Lung (tissue), 10 donors: Measurements from ENCODE around the gene OR4C5. TPM values are rescaled to one million over a fixed set of nuclear protein-coding genes. Genes with fewer than 3 reads are reported as not detected.
"Not testable (repeated sequence)": the region's sequence is repeated elsewhere in the genome, so short reads cannot be mapped to it uniquely, and the experiment has no call there.

ENCODE experiments used
- ATAC-seq: fragments of 200-7000 bp; cut with Tn5 transposase; one replicate; pipeline ENCODE4 v1.9.1; 2020; ENCODE audit warnings: moderate number of reproducible peaks; ENCODE audit not compliant: insufficient read depth, low FRiP score
- DNase-seq, 3 donors: peaks; one replicate each; pipeline ENCODE4 v3.0.0-alpha.2; 2013 to 2017
- H3K27ac ChIP-seq, 2 donors: one replicate each; pipeline ENCODE4 v1.5.1; 2013; ENCODE audit warnings: mild to moderate bottlenecking in 2 of 2, moderate library complexity in 2 of 2, control low read depth in 1 of 2, inconsistent platforms in 1 of 2, low read depth in 1 of 2, low read length in 1 of 2
- H3K27me3 ChIP-seq, 3 donors: one replicate each; pipeline ENCODE4 v1.5.1; 2013; ENCODE audit warnings: low read length in 2 of 3; ENCODE audit not compliant: control insufficient read depth in 3 of 3, insufficient read depth in 3 of 3
- H3K36me3 ChIP-seq, 4 donors: one replicate each; pipeline ENCODE4 v1.5.1; 2013; ENCODE audit warnings: low read length in 4 of 4, mild to moderate bottlenecking in 1 of 4, moderate library complexity in 1 of 4; ENCODE audit not compliant: control insufficient read depth in 4 of 4, insufficient read depth in 4 of 4
- H3K4me1 ChIP-seq, 5 donors: one replicate each; pipeline ENCODE4 v1.5.1; 2013; ENCODE audit warnings: low read length in 5 of 5, mild to moderate bottlenecking in 2 of 5, moderate library complexity in 1 of 5; ENCODE audit not compliant: control insufficient read depth in 5 of 5, insufficient read depth in 5 of 5
- H3K4me3 ChIP-seq: one replicate; pipeline ENCODE4 v1.5.1; 2013; ENCODE audit warnings: mild to moderate bottlenecking, control low read depth, moderate library complexity
- H3K9ac ChIP-seq, 2 donors: one replicate each; pipeline ENCODE4 v1.5.1; 2013; ENCODE audit warnings: low read length in 2 of 2, control low read depth in 1 of 2; ENCODE audit not compliant: insufficient read depth in 1 of 2
- H3K9me3 ChIP-seq, 4 donors: one replicate each; pipeline ENCODE4 v1.5.1; 2013; ENCODE audit warnings: low read length in 3 of 4, mild to moderate bottlenecking in 1 of 4, moderate library complexity in 1 of 4; ENCODE audit not compliant: control insufficient read depth in 4 of 4, insufficient read depth in 3 of 4
- WGBS, 2 donors: extraction: QIAGEN DNeasy Blood & Tissue Kit; methylation state at CpG; one replicate each; pipeline ENCODE4 v1.1.7; 2013; 5-methylcytosine and 5-hydroxymethylcytosine counted together
- polyA plus RNA-seq, 2 donors: library from polyadenylated mRNA; stranded (reverse); fragments of 200-250 nt; gene quantifications; one replicate each; pipeline ENCODE4 v1.2.1, GENCODE V29; 2013
- total RNA-seq, 2 donors: library from RNA; depleted of rRNA in 1 of 2; stranded (reverse); fragments of >200 nt in 1 of 2; gene quantifications; one replicate each; pipeline ENCODE4 v1.2.1, GENCODE V29; 2014 to 2021
- donor health status: Bipolar disorder and iron deficiency.
- donor health status: healthy.
- donor health status: DM: yes; HTN: yes; CAD: no.

The OR4C5 gene
- total and polyA plus RNA-seq, 4 donors: not detected

DNA sequence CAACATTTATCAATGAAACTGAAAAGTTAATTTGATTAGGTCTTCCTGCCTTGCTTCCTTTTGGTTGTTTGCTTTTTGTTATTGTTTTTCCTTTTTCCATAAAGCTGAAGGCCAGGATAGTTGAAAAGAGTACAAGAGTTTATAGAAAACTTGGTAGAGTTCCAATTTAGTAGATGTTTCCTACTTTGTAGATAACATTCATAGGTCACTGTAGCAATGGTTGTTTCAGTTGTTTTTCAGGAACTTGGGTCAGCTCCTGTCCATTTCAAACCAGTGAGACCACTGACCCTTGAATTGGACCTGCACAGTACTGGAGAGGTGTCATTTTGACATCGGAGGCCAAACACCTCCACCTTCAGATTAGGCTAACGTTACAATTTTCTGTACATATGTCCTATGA is 46.5 kb downstream of the OR4C5 start:
- H3K27me3 ChIP-seq, H3K9me3 ChIP-seq, H3K27ac ChIP-seq, H3K9ac ChIP-seq, H3K4me3 ChIP-seq, H3K36me3 ChIP-seq, H3K4me1 ChIP-seq, DNase-seq, ATAC-seq: not testable (repeated sequence)
- 73 to 93% methylated on average over 2 of the region's 2 CpGs for WGBS, 2 donors

Other genes starting within 250 kb of the OR4C5 start
- not detected for gene OR4B1, start 149.7 kb downstream of the OR4C5 start, total RNA-seq
- not detected for gene OR4B1, start 149.7 kb downstream of the OR4C5 start, polyA plus RNA-seq
- not detected for gene OR4X2, start 121.4 kb downstream of the OR4C5 start, total RNA-seq
- gene OR4X2, start 121.4 kb downstream of the OR4C5 start, polyA plus RNA-seq: not detected
- gene OR4X1, start 102.6 kb downstream of the OR4C5 start, total RNA-seq: not detected
- gene OR4X1, start 102.6 kb downstream of the OR4C5 start, polyA plus RNA-seq: not detected
- gene OR4S1, start 60.2 kb downstream of the OR4C5 start, total RNA-seq: not detected
- not detected for gene OR4S1, start 60.2 kb downstream of the OR4C5 start, polyA plus RNA-seq
- not detected for gene OR4C3, start 41.5 kb downstream of the OR4C5 start, total RNA-seq
- gene OR4C3, start 41.5 kb downstream of the OR4C5 start, polyA plus RNA-seq: not detected
- not detected for gene OR4A47, start 122.3 kb upstream of the OR4C5 start, total RNA-seq
- not detected for gene OR4A47, start 122.3 kb upstream of the OR4C5 start, polyA plus RNA-seq